Esophagus (tissue), 2 donors: ENCODE results near the gene WNT9B. TPM values are rescaled to one million over a fixed set of nuclear protein-coding genes. Genes with fewer than 3 reads are reported as not detected.

Source experiments
- H3K27ac ChIP-seq, 2 donors: one replicate each; pipeline ENCODE4 v1.5.1; 2013; ENCODE audit warnings: low read depth in 2 of 2, mild to moderate bottlenecking in 2 of 2, inconsistent platforms in 1 of 2, low read length in 1 of 2, moderate library complexity in 1 of 2
- H3K27me3 ChIP-seq, 2 donors: one replicate each; pipeline ENCODE4 v1.6.1; 2013; ENCODE audit warnings: low read length in 2 of 2, control low read depth in 1 of 2, mild to moderate bottlenecking in 1 of 2; ENCODE audit not compliant: insufficient read depth in 2 of 2, control insufficient read depth in 1 of 2
- H3K36me3 ChIP-seq, 2 donors: one replicate each; pipeline ENCODE4 v1.6.1; 2013; ENCODE audit warnings: low read length in 1 of 2; ENCODE audit not compliant: control insufficient read depth in 2 of 2, insufficient read depth in 2 of 2
- H3K4me1 ChIP-seq, 2 donors: one replicate each; pipeline ENCODE4 v1.6.1; 2013; ENCODE audit warnings: low read length in 1 of 2; ENCODE audit not compliant: control insufficient read depth in 2 of 2, insufficient read depth in 2 of 2
- H3K4me3 ChIP-seq, 2 donors: one replicate each; pipeline ENCODE4 v1.5.1; 2013; ENCODE audit warnings: low read length in 2 of 2, mild to moderate bottlenecking in 2 of 2, low read depth in 1 of 2, moderate library complexity in 1 of 2
- H3K9me3 ChIP-seq, 2 donors: one replicate each; pipeline ENCODE4 v1.6.1; 2013; ENCODE audit warnings: mild to moderate bottlenecking in 2 of 2, low read depth in 1 of 2, low read length in 1 of 2, moderate library complexity in 1 of 2; ENCODE audit not compliant: control insufficient read depth in 2 of 2, insufficient read depth in 1 of 2
- WGBS, 2 donors: extraction: QIAGEN DNeasy Blood & Tissue Kit; methylation state at CpG; one replicate each; pipeline ENCODE4 v1.1.7; 2013; 5-methylcytosine and 5-hydroxymethylcytosine counted together
- polyA plus RNA-seq, 2 donors: library from polyadenylated mRNA; stranded (reverse); fragments of 200-250 nt; gene quantifications; one replicate each; pipeline ENCODE4 v1.2.3, GENCODE V29; 2013
- donor health status: healthy with polysubstance abuse.
- donor health status: Bipolar disorder and iron deficiency.

Gene WNT9B
- polyA plus RNA-seq, 2 donors: 0.06 to 0.12 TPM

- WGBS, 2 donors: 51 to 56% methylated on average over 11 to 12 of the region's 12 CpGs
- H3K27me3 ChIP-seq: no peaks in the 10 kb centered on the region
- H3K9me3 ChIP-seq: peaks cover 0 to 4% of the 10 kb centered on the region in 2 donors
- H3K27ac ChIP-seq: no peak overlapping the region
- peaks cover 0 to 9% of the 10 kb centered on the region in 2 donors for H3K4me1 ChIP-seq
- no peak overlapping the region for H3K4me3 ChIP-seq
- no peaks in the 10 kb centered on the region for H3K36me3 ChIP-seq
Measured at GRCh38 chr17:46876353-46876887, 25.0 kb downstream of the WNT9B start.

DNA sequence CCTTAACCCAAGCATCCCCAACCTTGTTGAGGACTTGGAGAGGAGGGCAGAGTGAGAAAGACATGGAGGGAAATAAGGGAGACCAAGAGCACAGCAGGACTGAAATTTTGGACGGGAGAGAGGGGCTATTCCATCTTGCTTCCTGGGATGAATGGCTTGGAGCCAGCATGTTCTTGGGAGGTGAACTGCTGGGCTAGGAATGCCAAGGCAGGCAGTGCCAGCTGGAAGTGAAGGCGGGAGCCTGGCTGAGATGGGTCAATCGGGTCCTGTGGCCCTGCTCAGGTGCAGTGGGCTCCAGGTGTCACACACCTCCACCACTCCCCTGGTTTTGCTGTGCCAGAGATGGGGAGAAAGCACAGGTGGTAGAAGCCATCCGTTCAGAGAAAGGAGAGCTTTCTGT is 25.5 kb downstream of the WNT9B start:
- H3K27ac ChIP-seq: no peak overlapping the region
- no peak overlapping the region for H3K4me3 ChIP-seq
- H3K27me3 ChIP-seq: no peaks in the 10 kb centered on the region
- 58 to 69% methylated on average over 4 of the region's 4 CpGs for WGBS, 2 donors
- no peaks in the 10 kb centered on the region for H3K36me3 ChIP-seq
- peaks cover 0 to 9% of the 10 kb centered on the region in 2 donors for H3K4me1 ChIP-seq
- peaks cover 0 to 4% of the 10 kb centered on the region in 2 donors for H3K9me3 ChIP-seq

DNA sequence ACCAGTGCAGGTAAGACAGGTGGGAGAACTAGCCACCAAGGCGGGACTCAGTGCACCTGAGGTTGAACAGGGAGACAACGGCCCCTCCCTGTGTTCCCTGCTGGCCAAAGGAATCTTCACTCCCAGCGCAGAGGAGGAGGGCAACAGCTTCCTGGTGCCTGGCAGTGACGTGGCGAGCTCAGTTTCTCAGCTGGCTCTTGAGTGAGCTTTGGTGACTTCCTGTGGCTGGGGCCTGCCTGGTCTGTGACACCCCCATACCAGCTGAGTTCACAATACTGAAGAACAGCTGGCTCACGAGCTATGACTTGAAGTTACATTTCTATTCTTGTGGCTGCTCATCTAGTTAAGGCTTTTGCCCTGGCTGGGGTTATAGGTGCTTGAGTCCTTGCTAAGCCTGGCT is 26.1 kb downstream of the WNT9B start:
- WGBS, 2 donors: 72 to 77% methylated on average over 6 of the region's 6 CpGs
- Histone ChIP-seq H3K9me3 (peaks cover 0 to 4% of the 10 kb centered on the region in 2 donors), H3K27me3 (no peaks in the 10 kb centered on the region), H3K4me1 (peaks cover 0 to 9% of the 10 kb centered on the region in 2 donors), H3K36me3 (no peaks in the 10 kb centered on the region), H3K4me3 (no peak overlapping the region), H3K27ac (peak overlapping the region in 1 of 2 donors; percentile 6)

DNA sequence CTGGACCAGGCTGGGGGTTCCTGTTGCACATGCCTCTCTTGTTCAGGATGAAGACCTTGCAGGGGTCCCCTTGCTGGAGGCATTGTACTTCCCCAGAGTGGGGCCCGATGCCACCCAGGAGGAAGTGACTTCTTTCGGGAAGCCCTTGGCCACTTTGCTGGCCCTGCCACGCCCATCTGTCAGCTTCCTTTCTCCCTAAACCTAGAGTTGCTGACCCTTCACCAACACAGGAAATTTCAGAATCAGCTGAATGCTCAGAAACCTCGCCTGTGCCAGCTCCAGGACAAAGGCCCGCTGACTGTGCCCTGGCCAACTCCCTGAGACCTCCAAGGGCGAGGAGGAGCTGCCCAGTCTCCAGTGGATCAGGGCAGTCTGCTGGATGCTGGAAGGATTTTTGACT is 26.7 kb downstream of the WNT9B start:
- Histone ChIP-seq H3K9me3 (peaks cover 0 to 4% of the 10 kb centered on the region in 2 donors), H3K4me1 (peaks cover 0 to 9% of the 10 kb centered on the region in 2 donors), H3K36me3 (no peaks in the 10 kb centered on the region), H3K27ac (peak overlapping the region in 1 of 2 donors; percentile 6), H3K4me3 (no peak overlapping the region), H3K27me3 (no peaks in the 10 kb centered on the region)
- 67 to 72% methylated on average over 6 of the region's 6 CpGs for WGBS, 2 donors

GRCh38 chr17:46879101-46879500 is 27.7 kb downstream of the WNT9B start:
- no peaks in the 10 kb centered on the region for H3K36me3 ChIP-seq
- no peak overlapping the region for H3K27ac ChIP-seq
- WGBS, 2 donors: 77 to 78% methylated on average over 7 of the region's 7 CpGs
- H3K4me1 ChIP-seq: peaks cover 0 to 9% of the 10 kb centered on the region in 2 donors
- no peak overlapping the region for H3K4me3 ChIP-seq
- H3K9me3 ChIP-seq: peaks cover 0 to 4% of the 10 kb centered on the region in 2 donors
- H3K27me3 ChIP-seq: no peaks in the 10 kb centered on the region

DNA sequence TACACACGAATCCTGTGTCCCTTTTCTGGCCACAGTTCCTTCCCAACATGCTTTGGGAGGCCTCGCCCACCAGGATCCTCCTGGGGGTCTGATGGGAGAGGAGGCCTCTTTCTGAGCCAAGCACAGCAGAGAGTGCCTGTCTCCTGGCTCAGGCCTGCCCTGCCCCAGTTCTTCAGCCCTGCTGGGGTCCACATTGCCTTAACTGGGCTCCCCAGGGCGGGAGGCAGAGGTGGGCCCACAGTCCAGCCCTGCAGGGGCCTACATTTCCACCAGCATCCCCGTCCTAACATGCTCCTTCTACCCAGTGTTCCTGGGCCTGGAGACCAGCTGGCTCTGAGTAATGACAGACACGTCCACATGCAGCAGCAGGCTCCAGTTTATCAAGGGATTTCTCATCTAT is 29.6 kb downstream of the WNT9B start:
- Histone ChIP-seq H3K4me1 (peaks cover 0 to 8% of the 10 kb centered on the region in 2 donors), H3K27ac (no peak overlapping the region), H3K4me3 (no peak overlapping the region), H3K36me3 (no peaks in the 10 kb centered on the region), H3K27me3 (no peaks in the 10 kb centered on the region), H3K9me3 (no peaks in the 10 kb centered on the region)
- 70 to 76% methylated on average over 5 of the region's 5 CpGs for WGBS, 2 donors

DNA sequence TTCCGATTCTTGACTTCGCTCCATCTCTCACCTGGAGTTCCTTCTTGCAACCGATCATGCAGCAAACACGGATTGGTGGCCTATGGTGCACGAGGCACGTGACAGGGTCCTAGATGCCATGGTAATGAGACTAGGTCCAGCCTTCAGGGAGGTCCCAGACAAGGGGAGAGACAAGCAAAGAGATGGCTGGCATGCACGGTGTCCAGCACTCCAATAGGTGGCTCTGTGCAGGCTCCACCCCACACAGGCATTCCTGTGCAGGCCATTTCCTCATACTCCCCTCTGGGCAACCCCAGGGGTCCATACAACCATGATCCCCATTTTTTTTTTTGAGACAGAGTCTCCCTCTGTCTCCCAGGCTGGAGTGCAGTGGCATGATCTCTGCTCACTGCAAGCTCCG is 31.3 kb downstream of the WNT9B start:
- 86 to 89% methylated on average over 8 of the region's 8 CpGs for WGBS, 2 donors
- H3K9me3 ChIP-seq: no peaks in the 10 kb centered on the region

GRCh38 chr17:46883871-46884520 is 32.6 kb downstream of the WNT9B start:
- H3K36me3 ChIP-seq: no peaks in the 10 kb centered on the region
- no peak overlapping the region for H3K27ac ChIP-seq
- no peak overlapping the region for H3K4me3 ChIP-seq
- H3K4me1 ChIP-seq: no peaks in the 10 kb centered on the region
- no peaks in the 10 kb centered on the region for H3K9me3 ChIP-seq
- WGBS, 2 donors: 40 to 46% methylated on average over 19 of the region's 19 CpGs
- no peaks in the 10 kb centered on the region for H3K27me3 ChIP-seq

More for the DNA sequence above, 31.3 kb downstream of the WNT9B start:
- Histone ChIP-seq H3K36me3 (no peaks in the 10 kb centered on the region), H3K27me3 (no peaks in the 10 kb centered on the region), H3K4me1 (peaks cover 0 to 2% of the 10 kb centered on the region in 2 donors), H3K27ac (no peak overlapping the region), H3K4me3 (no peak overlapping the region)

DNA sequence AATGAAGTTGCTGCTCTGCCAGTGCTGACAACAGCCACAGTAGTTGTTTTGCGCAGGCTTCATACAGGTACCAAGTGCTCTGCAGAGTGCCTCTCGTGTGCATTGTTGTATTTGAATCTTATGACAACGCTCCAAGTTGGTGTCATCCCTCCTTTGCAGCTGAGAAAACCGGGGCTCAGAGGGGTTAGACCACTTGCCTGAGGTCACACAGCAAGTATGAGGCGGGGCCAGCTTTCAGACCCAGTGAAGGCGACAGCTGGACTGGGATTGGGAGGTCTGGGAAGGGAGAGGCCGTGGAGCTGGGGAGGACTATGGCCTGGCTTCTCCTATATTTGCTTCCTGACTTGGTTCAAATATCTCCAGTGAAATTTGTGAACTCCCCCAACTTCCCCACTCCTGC is 33.2 kb downstream of the WNT9B start:
- H3K36me3 ChIP-seq: no peaks in the 10 kb centered on the region
- H3K4me3 ChIP-seq: no peak overlapping the region
- H3K4me1 ChIP-seq: no peaks in the 10 kb centered on the region
- H3K9me3 ChIP-seq: no peaks in the 10 kb centered on the region
- WGBS, 2 donors: 79 to 86% methylated on average over 7 of the region's 7 CpGs
- H3K27me3 ChIP-seq: no peaks in the 10 kb centered on the region
- no peak overlapping the region for H3K27ac ChIP-seq
